Natural killer cell (primary cell): ENCODE results near the gene EXOSC10. TPM values are rescaled to one million over a fixed set of nuclear protein-coding genes. Genes with fewer than 3 reads are reported as not detected.

Experiments
- ATAC-seq, 3 donors: fragments of 150-1000 bp in 2 of 3; fragments of 200-7000 bp in 1 of 3; cut with Tn5 transposase; 1 replicate in 1 of 3; 2 replicates in 2 of 3; pipeline ENCODE4 v1.10.0; 2021; ENCODE audit warnings: mild to moderate bottlenecking in 2 of 3, moderate library complexity in 2 of 3
- DNase-seq, 2 donors: peaks; one replicate each; pipeline versions ENCODE4 v3.0.0 to v3.0.0-alpha.2; 2013 to 2021; ENCODE audit warnings: mixed read lengths in 1 of 2
- H3K27ac ChIP-seq: one replicate; pipeline ENCODE4 v1.5.1; 2013; ENCODE audit warnings: mild to moderate bottlenecking, low read length
- H3K27me3 ChIP-seq: one replicate; pipeline ENCODE4 v1.6.1; 2013; ENCODE audit warnings: low read length; ENCODE audit not compliant: control insufficient read depth, insufficient read depth
- H3K36me3 ChIP-seq: one replicate; pipeline ENCODE4 v1.6.1; 2013; ENCODE audit warnings: low read length; ENCODE audit not compliant: control insufficient read depth, insufficient read depth
- H3K4me1 ChIP-seq: one replicate; pipeline ENCODE4 v1.6.1; 2013; ENCODE audit warnings: low read length; ENCODE audit not compliant: control insufficient read depth, insufficient read depth
- H3K4me3 ChIP-seq: one replicate; pipeline ENCODE4 v1.5.1; 2013; ENCODE audit warnings: low read length
- H3K9me3 ChIP-seq: one replicate; pipeline ENCODE4 v1.6.1; 2013; ENCODE audit warnings: low read length; ENCODE audit not compliant: control insufficient read depth, insufficient read depth
- H3K27ac Mint-ChIP-seq, 2 donors: one replicate each; pipeline ENCODE4 v1.8.0; 2022; ENCODE audit warnings: mild to moderate bottlenecking in 2 of 2, mixed read lengths in 2 of 2, moderate library complexity in 1 of 2
- H3K27me3 Mint-ChIP-seq, 2 donors: one replicate each; pipeline ENCODE4 v1.8.0; 2022; ENCODE audit warnings: low read depth in 2 of 2, mixed read lengths in 2 of 2
- H3K36me3 Mint-ChIP-seq: one replicate; pipeline ENCODE4 v1.8.0; 2022; ENCODE audit warnings: mixed read lengths
- H3K4me1 Mint-ChIP-seq, 2 donors: one replicate each; pipeline ENCODE4 v1.8.0; 2022; ENCODE audit warnings: mixed read lengths in 2 of 2
- H3K4me3 Mint-ChIP-seq: one replicate; pipeline ENCODE4 v1.8.0; 2022; ENCODE audit warnings: mild to moderate bottlenecking, moderate library complexity, mixed read lengths
- H3K9me3 Mint-ChIP-seq, 2 donors: one replicate each; pipeline ENCODE4 v1.8.0; 2022; ENCODE audit warnings: mixed read lengths in 2 of 2
- CTCF ChIP-seq: fragments of 200-600 bp; IDR thresholded peaks from one replicate; pipeline ENCODE4 v1.8.0; 2022; ENCODE audit warnings: antibody characterized with exemption
- WGBS: methylation state at CpG from one replicate; pipeline ENCODE4 v1.1.7; 2013; ENCODE audit warnings: missing lambda C conversion rate; ENCODE audit not compliant: insufficient coverage; 5-methylcytosine and 5-hydroxymethylcytosine counted together
- intact Hi-C: fragments of 100-400 bp; cut with micrococcal nuclease; formaldehyde crosslinking; loops from one replicate; pipeline ENCODE4 v1.14.2; 2022
- total RNA-seq, 4 donors: library from RNA; stranded (reverse); fragments of 120-200 nt in 1 of 4; gene quantifications; one replicate each; pipeline versions ENCODE4 v1.2.3 to v1.2.4, GENCODE V29; 2013 to 2022

EXOSC10 gene
- total RNA-seq, 3 donors from 2014 or later (not counting 1 experiment from before 2014, with no cell fraction given): 85.2 to 97.2 (median 94.9) TPM

- DNase-seq: no peak
- no peaks in the 10 kb centered on the region for H3K4me1 ChIP-seq
- WGBS: 100% methylated on average over 1 of the region's 1 CpG
- intact Hi-C loops: no loop called here
- H3K9me3 ChIP-seq: no peaks in the 10 kb centered on the region
- H3K36me3 Mint-ChIP-seq: peaks cover 8% of the 10 kb centered on the region
- no peaks in the 10 kb centered on the region for H3K9me3 Mint-ChIP-seq
- H3K36me3 ChIP-seq: peaks cover 67% of the 10 kb centered on the region
- no peak overlapping the region for H3K4me3 Mint-ChIP-seq
- no peak overlapping the region for H3K27ac ChIP-seq
- peaks cover 17 to 45% of the 10 kb centered on the region in 2 donors for H3K4me1 Mint-ChIP-seq
- H3K27ac Mint-ChIP-seq: no peak overlapping the region
- no peak for TF ChIP-seq CTCF
- H3K27me3 Mint-ChIP-seq: no peaks in the 10 kb centered on the region
- H3K4me3 ChIP-seq: no peak overlapping the region
- no peaks in the 10 kb centered on the region for H3K27me3 ChIP-seq
- no peak for ATAC-seq
These were observed 74.1 kb downstream of the EXOSC10 start for GRCh38 chr1:11025618-11026017.

GRCh38 chr1:11024874-11025203 lies 74.8 kb downstream of the EXOSC10 start:
- no peak overlapping the region for H3K4me3 ChIP-seq
- no peak overlapping the region for H3K27ac Mint-ChIP-seq
- no peak for DNase-seq
- ATAC-seq: no peak
- H3K27me3 Mint-ChIP-seq: no peaks in the 10 kb centered on the region
- no peak for TF ChIP-seq CTCF
- 93% methylated on average over 1 of the region's 2 CpGs for WGBS
- peaks cover 68% of the 10 kb centered on the region for H3K36me3 ChIP-seq
- H3K27ac ChIP-seq: no peak overlapping the region
- intact Hi-C loops: no loop called here
- H3K4me3 Mint-ChIP-seq: no peak overlapping the region
- no peaks in the 10 kb centered on the region for H3K9me3 ChIP-seq
- peaks cover 17 to 45% of the 10 kb centered on the region in 2 donors for H3K4me1 Mint-ChIP-seq
- H3K36me3 Mint-ChIP-seq: peaks cover 8% of the 10 kb centered on the region
- H3K4me1 ChIP-seq: no peaks in the 10 kb centered on the region
- no peaks in the 10 kb centered on the region for H3K9me3 Mint-ChIP-seq
- no peaks in the 10 kb centered on the region for H3K27me3 ChIP-seq

GRCh38 chr1:11024154-11024873 lies 75.4 kb downstream of the EXOSC10 start:
- DNase-seq (no peak), ATAC-seq (no peak)
- TF ChIP-seq CTCF: no peak
- peaks cover 69% of the 10 kb centered on the region for H3K36me3 ChIP-seq
- intact Hi-C loops: no loop called here
- no peak overlapping the region for H3K27ac ChIP-seq
- no peaks in the 10 kb centered on the region for H3K9me3 ChIP-seq
- 72% methylated on average over 2 of the region's 3 CpGs for WGBS
- H3K27me3 ChIP-seq: no peaks in the 10 kb centered on the region
- H3K9me3 Mint-ChIP-seq: no peaks in the 10 kb centered on the region
- no peaks in the 10 kb centered on the region for H3K27me3 Mint-ChIP-seq
- H3K4me1 Mint-ChIP-seq: peaks cover 17 to 45% of the 10 kb centered on the region in 2 donors
- no peak overlapping the region for H3K4me3 ChIP-seq
- H3K4me1 ChIP-seq: no peaks in the 10 kb centered on the region
- peak overlapping the region; percentile 49 to 61 for H3K27ac Mint-ChIP-seq
- H3K4me3 Mint-ChIP-seq: no peak overlapping the region
- H3K36me3 Mint-ChIP-seq: peaks cover 8% of the 10 kb centered on the region

GRCh38 chr1:11023201-11023600 lies 76.5 kb downstream of the EXOSC10 start:
- no peak overlapping the region for H3K27ac ChIP-seq
- H3K36me3 Mint-ChIP-seq: peaks cover 14% of the 10 kb centered on the region
- ATAC-seq: no peak
- intact Hi-C loops: no loop called here
- H3K27me3 Mint-ChIP-seq: no peaks in the 10 kb centered on the region
- H3K4me3 ChIP-seq: no peak overlapping the region
- peaks cover 23 to 52% of the 10 kb centered on the region in 2 donors for H3K4me1 Mint-ChIP-seq
- no peaks in the 10 kb centered on the region for H3K4me1 ChIP-seq
- TF ChIP-seq CTCF: no peak
- H3K27me3 ChIP-seq: no peaks in the 10 kb centered on the region
- peaks cover 80% of the 10 kb centered on the region for H3K36me3 ChIP-seq
- 96% methylated on average over 14 of the region's 14 CpGs for WGBS
- H3K9me3 ChIP-seq: no peaks in the 10 kb centered on the region
- H3K4me3 Mint-ChIP-seq: no peak overlapping the region
- H3K9me3 Mint-ChIP-seq: no peaks in the 10 kb centered on the region
- DNase-seq: no peak
- H3K27ac Mint-ChIP-seq: peak overlapping the region in 1 of 2 donors; percentile 12
